IMR-90 (cell line): ENCODE data around the gene SOCS6. TPM values are rescaled to one million over a fixed set of nuclear protein-coding genes. Genes with fewer than 3 reads are reported as not detected.
"Not testable (repeated sequence)": the region's sequence is repeated elsewhere in the genome, so short reads cannot be mapped to it uniquely, and the experiment has no call there.

Experiments used
- ATAC-seq: fragments of 200-7000 bp; cut with Tn5 transposase; 2 replicates; pipeline ENCODE4 v1.9.1; 2020; ENCODE audit warnings: low read depth, mild to moderate bottlenecking, moderate library complexity
- BruUV-seq: library from RNA; stranded (reverse); fragments of 400-500 nt; replicated peaks from 2 replicates; lab custom pipeline; 2021; lab: Mats Ljungman, UMichigan
- CTCF ChIA-PET: fragments of 300-600 bp; formaldehyde crosslinking; extraction: SDS; loops from one replicate; lab custom pipeline; 2021; ENCODE audit warnings: antibody characterized with exemption; lab: Yijun Ruan, JAX
- POLR2A ChIA-PET: fragments of 300-600 bp; sonication (Branson Sonifier 250); formaldehyde crosslinking; loops from one replicate; lab custom pipeline; 2022; ENCODE audit warnings: antibody characterized with exemption; ENCODE audit not compliant: unreplicated experiment; lab: Charles Lee
- DNase-seq: peaks from one replicate; pipeline ENCODE4 v3.0.0; 2013
- H2AFZ ChIP-seq: replicated peaks from 2 replicates; pipeline ENCODE3; 2013; ENCODE audit warnings: low read length, mild to moderate bottlenecking; ENCODE audit not compliant: poor library complexity
- H2AK5ac ChIP-seq: 2 replicates; pipeline ENCODE4 v1.6.1; 2013; ENCODE audit warnings: low read depth, low read length, inconsistent platforms
- H2AK9ac ChIP-seq: replicated peaks from 2 replicates; pipeline ENCODE3; 2013; ENCODE audit warnings: mild to moderate bottlenecking, low read depth, low read length, moderate library complexity; ENCODE audit not compliant: poor library complexity
- H2BK120ac ChIP-seq: 2 replicates; pipeline ENCODE4 v1.6.1; 2013; ENCODE audit warnings: low read depth, low read length, inconsistent platforms
- H2BK15ac ChIP-seq: 3 replicates; pipeline ENCODE4 v1.6.1; 2013; ENCODE audit warnings: low read depth, low read length, inconsistent platforms
- H2BK20ac ChIP-seq: 2 replicates; pipeline ENCODE4 v1.6.1; 2013; ENCODE audit warnings: low read depth, mild to moderate bottlenecking, inconsistent platforms, low read length, moderate library complexity
- H2BK5ac ChIP-seq: 2 replicates; pipeline ENCODE4 v1.6.1; 2013; ENCODE audit warnings: mild to moderate bottlenecking, low read depth, low read length, inconsistent platforms; ENCODE audit not compliant: poor library complexity, severe bottlenecking
- H3K14ac ChIP-seq: replicated peaks from 2 replicates; pipeline ENCODE4 v1.6.1; 2013; ENCODE audit warnings: low read depth, low read length, inconsistent platforms
- H3K18ac ChIP-seq: 2 replicates; pipeline ENCODE4 v1.6.1; 2013; ENCODE audit warnings: low read depth, low read length, control low read depth
- H3K23ac ChIP-seq: 2 replicates; pipeline ENCODE4 v1.6.1; 2013; ENCODE audit warnings: low read depth, low read length, inconsistent platforms
- H3K27ac ChIP-seq: 2 replicates; pipeline ENCODE4 v1.5.1; 2013; ENCODE audit warnings: mild to moderate bottlenecking, control low read depth, low read length; ENCODE audit not compliant: insufficient read depth
- H3K27me3 ChIP-seq: 2 replicates; pipeline ENCODE4 v1.6.1; 2013; ENCODE audit warnings: low read length; ENCODE audit not compliant: control insufficient read depth, insufficient read depth
- H3K36me3 ChIP-seq: 2 replicates; pipeline ENCODE4 v1.6.1; 2013; ENCODE audit warnings: low read length, mixed read lengths; ENCODE audit not compliant: control insufficient read depth, insufficient read depth
- H3K4ac ChIP-seq: 2 replicates; pipeline ENCODE4 v1.6.1; 2013; ENCODE audit warnings: low read depth, low read length, inconsistent platforms
- H3K4me1 ChIP-seq: 2 replicates; pipeline ENCODE4 v1.6.1; 2013; ENCODE audit warnings: low read length, mixed read lengths; ENCODE audit not compliant: control insufficient read depth, insufficient read depth
- H3K4me2 ChIP-seq: 2 replicates; pipeline ENCODE4 v1.6.1; 2013; ENCODE audit warnings: low read depth, mild to moderate bottlenecking, control low read depth, low read length, moderate library complexity
- H3K4me3 ChIP-seq: 2 replicates; pipeline ENCODE4 v1.5.1; 2013; ENCODE audit warnings: low read depth, mild to moderate bottlenecking, control low read depth, low read length, moderate library complexity; ENCODE audit not compliant: insufficient read depth
- H3K56ac ChIP-seq: 2 replicates; pipeline ENCODE4 v1.6.1; 2013; ENCODE audit warnings: low read length, inconsistent platforms; ENCODE audit not compliant: insufficient read depth; ENCODE audit errors: extremely low read depth
- H3K79me1 ChIP-seq, 2 experiments: 2 replicates each; pipeline ENCODE4 v1.6.1; 2013; ENCODE audit warnings: low read length in 2 of 2, inconsistent platforms in 1 of 2, low read depth in 1 of 2
- H3K9ac ChIP-seq: 2 replicates; pipeline ENCODE4 v1.6.1; 2013; ENCODE audit warnings: low read depth, low read length, control low read depth
- H3K9me1 ChIP-seq: 2 replicates; pipeline ENCODE4 v1.6.1; 2013; ENCODE audit warnings: low read length, inconsistent platforms; ENCODE audit not compliant: insufficient read depth
- H3K9me3 ChIP-seq: 2 replicates; pipeline ENCODE4 v1.6.1; 2013; ENCODE audit warnings: low read length; ENCODE audit not compliant: control insufficient read depth, insufficient read depth
- H4K20me1 ChIP-seq: 2 replicates; pipeline ENCODE4 v1.6.1; 2013; ENCODE audit warnings: low read length, inconsistent platforms; ENCODE audit not compliant: insufficient read depth
- H4K5ac ChIP-seq: 2 replicates; pipeline ENCODE4 v1.6.1; 2013; ENCODE audit warnings: mild to moderate bottlenecking, low read depth, low read length, control low read depth
- H4K8ac ChIP-seq, 2 experiments: 2 replicates each; pipeline ENCODE4 v1.6.1; 2013; ENCODE audit warnings: low read depth in 2 of 2, low read length in 2 of 2, control low read depth in 1 of 2, inconsistent platforms in 1 of 2
- H4K91ac ChIP-seq: 2 replicates; pipeline ENCODE4 v1.6.1; 2013; ENCODE audit warnings: low read depth, low read length, inconsistent platforms; ENCODE audit not compliant: insufficient read depth
- BHLHE40 ChIP-seq: fragments of 150-350 bp; IDR thresholded peaks from 2 replicates; pipeline ENCODE4 v1.6.1; 2016; ENCODE audit warnings: mild to moderate bottlenecking, low read depth, low read length
- CEBPB ChIP-seq: IDR thresholded peaks from 2 replicates; pipeline ENCODE4 v1.6.1; 2012; ENCODE audit warnings: low read depth, low read length, improper control_type of control experiment
- CHD1 ChIP-seq: IDR thresholded peaks from 2 replicates; pipeline ENCODE4 v1.6.1; 2012; ENCODE audit warnings: low read depth, low read length, improper control_type of control experiment
- MAZ ChIP-seq: IDR thresholded peaks from 2 replicates; pipeline ENCODE4 v1.6.1; 2012; ENCODE audit warnings: low read depth, mild to moderate bottlenecking, low read length, improper control_type of control experiment, moderate library complexity, borderline replicate concordance
- MXI1 ChIP-seq: IDR thresholded peaks from 2 replicates; pipeline ENCODE4 v1.6.1; 2012; ENCODE audit warnings: low read depth, mild to moderate bottlenecking, low read length, moderate library complexity, borderline replicate concordance
- NFE2L2 ChIP-seq: fragments of 150-350 bp; IDR thresholded peaks from 2 replicates; pipeline ENCODE4 v1.6.1; 2016; ENCODE audit warnings: low read depth, mild to moderate bottlenecking, low read length
- RAD21 ChIP-seq: IDR thresholded peaks from 2 replicates; pipeline ENCODE4 v1.6.1; 2012; ENCODE audit warnings: low read length, improper control_type of control experiment
- WGBS, 2 experiments: methylation state at CpG; one replicate each; pipeline versions ENCODE4 v1.1.5 to v1.1.7; 2013; ENCODE audit warnings: missing lambda C conversion rate in 2 of 2; ENCODE audit not compliant: insufficient read length in 1 of 2; ENCODE audit errors: extremely low coverage in 2 of 2; 5-methylcytosine and 5-hydroxymethylcytosine counted together
- dilution Hi-C: fragments of 300-500 bp; cut with HindIII; formaldehyde crosslinking; loops from one replicate; pipeline ENCODE4 v1.14.3; 2018; ENCODE audit warnings: low sequenced_read_pairs; ENCODE audit not compliant: unreplicated experiment
- in situ Hi-C: fragments of 300-500 bp; cut with MboI; formaldehyde crosslinking; loops from 3 replicates; pipeline ENCODE4 v1.14.3; 2019; ENCODE audit warnings: low sequenced_read_pairs, inconsistent platforms, mixed read lengths
- intact Hi-C: fragments of 100-400 bp; cut with micrococcal nuclease; formaldehyde crosslinking; loops from 2 replicates; pipeline ENCODE4 v1.10.0; 2022
- polyA plus RNA-seq, 3 experiments: library from polyadenylated mRNA; depleted of rRNA; stranded (reverse); fragments of >200 nt; gene quantifications; 2 replicates each; pipeline ENCODE4 v1.2.3, GENCODE V29; 2012; ENCODE audit warnings: low replicate concordance in 1 of 3
- total RNA-seq: library from RNA; depleted of rRNA; stranded (reverse); fragments of >200 nt; gene quantifications from 2 replicates; pipeline ENCODE4 v1.2.3, GENCODE V29; 2012
- TF ChIP-seq, protein P1 (sequence below): conservative IDR thresholded peaks from 2 replicates; pipeline ENCODE4 v1.5.1; 2012; ENCODE audit warnings: mild to moderate bottlenecking, low read depth, low read length, improper control_type of control experiment

SOCS6 gene
- total and polyA plus RNA-seq, 2 of the 4 experiments (the other 2 are of a cell fraction), result 21.3 to 57.4 TPM

DNA sequence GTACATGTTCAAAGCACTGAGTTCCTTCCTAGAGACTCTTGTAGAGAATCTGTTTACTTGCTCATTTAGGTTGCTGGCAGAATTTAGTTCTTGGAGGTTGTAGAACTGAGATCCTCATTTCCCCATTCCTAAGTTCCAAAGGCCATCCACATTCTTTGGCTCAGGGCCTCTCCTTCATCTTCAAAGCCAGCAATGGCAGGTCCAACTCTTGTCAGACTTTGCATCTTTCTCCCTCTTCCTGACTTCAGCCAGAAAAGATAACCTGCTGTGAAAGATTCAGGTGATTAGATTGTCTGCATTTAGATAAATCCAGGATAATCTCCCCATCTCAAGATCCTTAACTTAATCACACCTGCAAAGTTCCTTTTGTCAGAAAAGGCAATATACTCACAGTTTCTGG lies 51.1 kb downstream of the SOCS6 start:
- Histone ChIP-seq H3K4me1 (no peaks in the 10 kb centered on the region; the same call in 1 of the 2 replicates), H3K18ac (no peak overlapping the region), H3K9me3 (peaks cover under 1% of the 10 kb centered on the region; the same call in 1 of the 2 replicates), H2BK20ac (no peak overlapping the region), H3K14ac (no peak overlapping the region), H3K23ac (no peak overlapping the region), H3K27me3 (no peaks in the 10 kb centered on the region), H3K4me3 (no peak overlapping the region), H4K20me1 (no peaks in the 10 kb centered on the region), H2BK120ac (no peak overlapping the region), H4K91ac (no peak overlapping the region), H2BK15ac (no peak overlapping the region), H3K4ac (no peak overlapping the region), H2AK9ac (no peak overlapping the region), H3K27ac (no peak overlapping the region), H3K4me2 (no peak overlapping the region), H3K9ac (no peak overlapping the region), H2BK5ac (no peak overlapping the region), H3K36me3 (peaks cover 1% of the 10 kb centered on the region; the same call in 1 of the 2 replicates), H2AK5ac (no peak overlapping the region), H3K56ac (no peak overlapping the region), H3K79me1 (peaks cover 6 to 14% of the 10 kb centered on the region in 2 experiments), H2AFZ (no peak overlapping the region), H4K5ac (no peak overlapping the region), H4K8ac (no peak overlapping the region), H3K9me1 (peaks cover 4% of the 10 kb centered on the region)
- DNase-seq (no peak), ATAC-seq (no peak)
- no peak for TF ChIP-seq CHD1
- TF ChIP-seq MXI1, result no peak
- TF ChIP-seq CEBPB, result no peak
- TF ChIP-seq, protein P1, sequence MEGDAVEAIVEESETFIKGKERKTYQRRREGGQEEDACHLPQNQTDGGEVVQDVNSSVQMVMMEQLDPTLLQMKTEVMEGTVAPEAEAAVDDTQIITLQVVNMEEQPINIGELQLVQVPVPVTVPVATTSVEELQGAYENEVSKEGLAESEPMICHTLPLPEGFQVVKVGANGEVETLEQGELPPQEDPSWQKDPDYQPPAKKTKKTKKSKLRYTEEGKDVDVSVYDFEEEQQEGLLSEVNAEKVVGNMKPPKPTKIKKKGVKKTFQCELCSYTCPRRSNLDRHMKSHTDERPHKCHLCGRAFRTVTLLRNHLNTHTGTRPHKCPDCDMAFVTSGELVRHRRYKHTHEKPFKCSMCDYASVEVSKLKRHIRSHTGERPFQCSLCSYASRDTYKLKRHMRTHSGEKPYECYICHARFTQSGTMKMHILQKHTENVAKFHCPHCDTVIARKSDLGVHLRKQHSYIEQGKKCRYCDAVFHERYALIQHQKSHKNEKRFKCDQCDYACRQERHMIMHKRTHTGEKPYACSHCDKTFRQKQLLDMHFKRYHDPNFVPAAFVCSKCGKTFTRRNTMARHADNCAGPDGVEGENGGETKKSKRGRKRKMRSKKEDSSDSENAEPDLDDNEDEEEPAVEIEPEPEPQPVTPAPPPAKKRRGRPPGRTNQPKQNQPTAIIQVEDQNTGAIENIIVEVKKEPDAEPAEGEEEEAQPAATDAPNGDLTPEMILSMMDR, result no peak
- TF ChIP-seq MAZ, result no peak
- no peak for TF ChIP-seq RAD21
- no peak for TF ChIP-seq NFE2L2
- no peak for TF ChIP-seq BHLHE40
- no TSS peak for BruUV-seq
- intact Hi-C loops (no loop called here), dilution Hi-C loops (no loop called here), in situ Hi-C loops (no loop called here)
- ChIA-PET POLR2A (no interaction called here), CTCF (interaction anchor here (0.5 kb wide), 1 partner anchor 61 kb away, joined by 3 read pairs; no protein-coding TSS in a partner anchor)

GRCh38 chr18:70348481-70348880 lies 59.6 kb downstream of the SOCS6 start:
- dilution Hi-C loops, H4K91ac ChIP-seq, H3K79me1 ChIP-seq, H2BK20ac ChIP-seq, DNase-seq, H3K4me3 ChIP-seq, H3K9me3 ChIP-seq, BruUV-seq, ATAC-seq, H2AK5ac ChIP-seq, H3K27ac ChIP-seq, H3K36me3 ChIP-seq, H3K4me1 ChIP-seq, H3K9me1 ChIP-seq, H3K9ac ChIP-seq, H4K5ac ChIP-seq, H3K4me2 ChIP-seq, H2AK9ac ChIP-seq, H2BK15ac ChIP-seq, H3K18ac ChIP-seq, H2BK5ac ChIP-seq, H2AFZ ChIP-seq, H4K20me1 ChIP-seq, intact Hi-C loops, POLR2A ChIA-PET, H3K27me3 ChIP-seq, in situ Hi-C loops, H3K56ac ChIP-seq, H3K23ac ChIP-seq, CTCF ChIA-PET: not testable (repeated sequence)
- peak overlapping the region; percentile 32; the same call in 1 of the 2 replicates for H3K14ac ChIP-seq
- 0 out of 2 replicates have a peak overlapping the region, but pooled peaks have one; percentile 15 for H2BK120ac ChIP-seq
- H3K4ac ChIP-seq, result peak overlapping the region; percentile 56; the same call in 1 of the 2 replicates
- 100% methylated on average over 1 of the region's 3 CpGs; no CpG with 5 or more reads in 1 of the 2 experiments for WGBS, 2 experiments
- H4K8ac ChIP-seq, result peak overlapping the region in 1 of 2 experiments; percentile 42; a peak in 2 of 4 replicates
